Measurements from ENCODE around the gene DPP6.

Gene DPP6

GRCh38 chr7:154412105-154412504 is 359.9 kb downstream of the DPP6 start:
- DNase-seq (ENCODE audit: low read depth): no peak

GRCh38 chr7:154415709-154416399 is 363.7 kb downstream of the DPP6 start:
- DNase-seq (ENCODE audit: low read depth): no peak

- DNase-seq (ENCODE audit: low read depth): no peak
Measured at GRCh38 chr7:154416714-154417113, 364.5 kb downstream of the DPP6 start.

GRCh38 chr7:154419344-154419743 is 367.1 kb downstream of the DPP6 start:
- no peak for DNase-seq (ENCODE audit: low read depth)

GRCh38 chr7:154423231-154423630 is 371.0 kb downstream of the DPP6 start:
- no peak for DNase-seq (ENCODE audit: low read depth)

- no peak for DNase-seq (ENCODE audit: low read depth)
Measured at GRCh38 chr7:154424350-154424749, 372.2 kb downstream of the DPP6 start.

GRCh38 chr7:154425271-154425670 is 373.1 kb downstream of the DPP6 start:
- DNase-seq (ENCODE audit: low read depth): no peak

- DNase-seq (ENCODE audit: low read depth): no peak
Measured at GRCh38 chr7:154426778-154427177, 374.6 kb downstream of the DPP6 start.

- DNase-seq (ENCODE audit: low read depth): no peak
Measured at GRCh38 chr7:154427533-154427932, 375.3 kb downstream of the DPP6 start.

GRCh38 chr7:154429666-154430404 is 377.6 kb downstream of the DPP6 start:
- no peak for DNase-seq (ENCODE audit: low read depth)

GRCh38 chr7:154430640-154431039 is 378.4 kb downstream of the DPP6 start:
- no peak for DNase-seq (ENCODE audit: low read depth)

GRCh38 chr7:154431045-154431444 is 378.8 kb downstream of the DPP6 start:
- no peak for DNase-seq (ENCODE audit: low read depth)

GRCh38 chr7:154433632-154434598 is 381.7 kb downstream of the DPP6 start:
- DNase-seq (ENCODE audit: low read depth): no peak

- no peak for DNase-seq (ENCODE audit: low read depth)
Measured at GRCh38 chr7:154436560-154436959, 384.4 kb downstream of the DPP6 start.

GRCh38 chr7:154437234-154437633 is 385.0 kb downstream of the DPP6 start:
- no peak for DNase-seq (ENCODE audit: low read depth)

GRCh38 chr7:154438571-154439367 is 386.6 kb downstream of the DPP6 start:
- DNase-seq (ENCODE audit: low read depth): no peak

- DNase-seq (ENCODE audit: low read depth): no peak
Measured at GRCh38 chr7:154440058-154440457, 387.9 kb downstream of the DPP6 start.

- no peak for DNase-seq (ENCODE audit: low read depth)
Measured at GRCh38 chr7:154440651-154441050, 388.5 kb downstream of the DPP6 start.

GRCh38 chr7:154441811-154442210 is 389.6 kb downstream of the DPP6 start:
- DNase-seq (ENCODE audit: low read depth): no peak

GRCh38 chr7:154442939-154443338 is 390.7 kb downstream of the DPP6 start:
- no peak for DNase-seq (ENCODE audit: low read depth)

GRCh38 chr7:154450451-154450850 is 398.3 kb downstream of the DPP6 start:
- DNase-seq (ENCODE audit: low read depth): no peak
